Lower leg skin (tissue), 3 donors: Measurements from ENCODE around the gene REP15.

Experiments
- CTCF ChIP-seq, 3 donors: fragments of 450-650 bp; IDR thresholded peaks; one replicate each; pipeline ENCODE4 v1.5.1; 2016; ENCODE audit warnings: antibody characterized with exemption in 3 of 3, mild to moderate bottlenecking in 3 of 3, moderate library complexity in 2 of 3
- POLR2A ChIP-seq, 2 donors: fragments of 450-650 bp; IDR thresholded peaks; one replicate each; pipeline ENCODE4 v1.6.1; 2016 to 2017; ENCODE audit warnings: antibody characterized with exemption in 2 of 2, mild to moderate bottlenecking in 1 of 2, moderate library complexity in 1 of 2

DNA sequence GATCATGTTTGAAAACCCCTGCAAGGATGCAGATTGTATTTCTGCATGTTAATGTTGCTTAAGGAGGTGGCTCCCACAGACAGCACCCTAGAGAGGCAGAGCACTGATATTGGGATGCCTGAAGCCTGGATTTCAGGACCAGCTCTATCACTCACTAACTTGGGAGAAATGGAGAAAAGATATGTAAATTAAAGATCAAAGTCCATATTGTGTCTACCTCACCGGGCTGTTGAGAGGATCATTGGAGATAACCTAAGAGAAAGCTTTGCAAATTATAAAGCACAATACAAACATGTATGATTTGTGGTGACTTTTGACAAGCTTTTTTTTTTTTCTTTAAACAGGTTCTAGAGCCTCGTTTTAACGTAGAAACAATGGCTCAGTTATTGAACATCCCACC lies 7.6 kb upstream of the REP15 start:
- no peak for TF ChIP-seq CTCF (IDR thresholded peaks at IDR 0.05)
- TF ChIP-seq POLR2A (IDR thresholded peaks at IDR 0.05): no peak
